Measurements from ENCODE around the gene GGT5.

GGT5 gene

GRCh38 chr22:24225951-24226350 is 18.9 kb downstream of the GGT5 start:
- DNase-seq (ENCODE audit: low read depth), result no peak
- no peak overlapping the region for H3K4me3 ChIP-seq (ENCODE audit: low read depth, low read length)
- no peak for TF ChIP-seq CTCF (IDR thresholded peaks at IDR 0.05; ENCODE audit: control insufficient read depth, extremely low read depth, insufficient read depth)

GRCh38 chr22:24225044-24225601 is 19.8 kb downstream of the GGT5 start:
- TF ChIP-seq CTCF (IDR thresholded peaks at IDR 0.05; ENCODE audit: control insufficient read depth, extremely low read depth, insufficient read depth), result no peak
- H3K4me3 ChIP-seq (ENCODE audit: low read depth, low read length), result no peak overlapping the region

GRCh38 chr22:24224468-24224867 is 20.4 kb downstream of the GGT5 start:
- no peak for DNase-seq (ENCODE audit: low read depth)
- H3K4me3 ChIP-seq (ENCODE audit: low read depth, low read length), result no peak overlapping the region
- no peak for TF ChIP-seq CTCF (IDR thresholded peaks at IDR 0.05; ENCODE audit: control insufficient read depth, extremely low read depth, insufficient read depth)

More at GRCh38 chr22:24225044-24225601, 19.8 kb downstream of the GGT5 start:
- DNase-seq (ENCODE audit: low read depth), result no peak

- DNase-seq (ENCODE audit: low read depth), result no peak
- no peak overlapping the region for H3K4me3 ChIP-seq (ENCODE audit: low read depth, low read length)
Observed at GRCh38 chr22:24219750-24220149, 25.1 kb downstream of the GGT5 start.

GRCh38 chr22:24217384-24217783 is 27.5 kb downstream of the GGT5 start:
- no peak overlapping the region for H3K4me3 ChIP-seq (ENCODE audit: low read depth, low read length)
- no peak for TF ChIP-seq CTCF (IDR thresholded peaks at IDR 0.05; ENCODE audit: control insufficient read depth, extremely low read depth, insufficient read depth)
- DNase-seq (ENCODE audit: low read depth), result no peak

More at GRCh38 chr22:24219750-24220149, 25.1 kb downstream of the GGT5 start:
- TF ChIP-seq CTCF (IDR thresholded peaks at IDR 0.05; ENCODE audit: control insufficient read depth, extremely low read depth, insufficient read depth), result no peak

GRCh38 chr22:24216541-24217209 is 28.2 kb downstream of the GGT5 start:
- DNase-seq (ENCODE audit: low read depth), result no peak
- H3K4me3 ChIP-seq (ENCODE audit: low read depth, low read length), result no peak overlapping the region
- TF ChIP-seq CTCF (IDR thresholded peaks at IDR 0.05; ENCODE audit: control insufficient read depth, extremely low read depth, insufficient read depth), result no peak

Data from LNCaP clone FGC (cell line).